NCI-H1694 (cell line): Measurements from ENCODE around the gene VPS26B.
"Not testable (repeated sequence)": the region's sequence is repeated elsewhere in the genome, so short reads cannot be mapped to it uniquely, and the experiment has no call there.

Source experiments
- DNase-seq: peaks from one replicate; lab custom pipeline; 2025; lab: John Stamatoyannopoulos, UW

VPS26B gene

DNA sequence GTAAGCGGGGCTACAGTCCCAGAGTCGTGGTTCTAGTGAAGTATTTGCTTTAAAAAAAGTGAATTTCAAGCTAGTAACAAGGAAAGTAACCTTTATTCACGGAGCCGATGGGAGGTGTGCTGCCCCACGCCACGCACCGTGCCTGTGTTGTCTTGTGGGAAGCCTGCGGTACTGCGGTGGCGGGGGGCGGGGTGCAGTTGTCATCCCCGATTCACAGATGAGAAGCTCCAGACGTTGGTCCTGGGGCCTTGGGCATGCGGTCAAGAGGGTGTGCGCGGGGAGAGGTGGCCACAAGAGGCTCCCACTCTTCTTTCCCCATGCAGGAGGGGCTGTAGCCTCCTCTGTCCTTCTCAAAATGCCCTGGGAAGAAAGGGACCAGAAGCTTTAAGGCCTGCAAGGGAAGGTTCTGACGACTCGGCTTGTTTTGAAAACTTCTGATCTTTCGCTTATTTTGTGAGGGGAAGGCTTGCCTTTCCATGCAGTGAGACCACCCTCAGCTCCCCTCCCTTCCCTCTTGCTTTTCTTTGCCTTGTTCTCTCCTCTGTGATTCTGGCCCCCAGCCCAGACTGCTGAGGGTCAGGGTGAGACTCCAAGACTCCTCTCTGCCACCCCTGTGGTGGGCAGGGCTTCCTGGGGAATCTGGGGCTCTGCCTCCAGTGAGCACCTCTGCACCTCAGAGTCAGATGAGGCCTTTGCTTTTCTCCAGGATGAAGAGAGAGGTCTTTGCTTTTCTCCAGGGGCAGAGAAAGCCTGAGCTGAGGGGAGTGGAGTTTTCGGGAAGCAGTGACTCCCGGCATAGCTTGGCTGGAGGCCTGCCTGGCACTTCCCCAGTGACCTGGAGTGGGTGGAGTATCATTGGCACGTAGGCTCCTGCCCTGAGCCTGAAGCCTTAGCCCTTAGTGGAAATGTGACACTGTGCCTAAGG lies 57.9 kb downstream of the VPS26B start:
- no peak for DNase-seq

GRCh38 chr11:134283461-134284230 lies 59.2 kb downstream of the VPS26B start:
- DNase-seq: no peak

- not testable (repeated sequence) for DNase-seq
Measured at GRCh38 chr11:134284349-134284748, 59.9 kb downstream of the VPS26B start.

- no peak for DNase-seq
Measured at GRCh38 chr11:134287561-134287960, 63.1 kb downstream of the VPS26B start.

DNA sequence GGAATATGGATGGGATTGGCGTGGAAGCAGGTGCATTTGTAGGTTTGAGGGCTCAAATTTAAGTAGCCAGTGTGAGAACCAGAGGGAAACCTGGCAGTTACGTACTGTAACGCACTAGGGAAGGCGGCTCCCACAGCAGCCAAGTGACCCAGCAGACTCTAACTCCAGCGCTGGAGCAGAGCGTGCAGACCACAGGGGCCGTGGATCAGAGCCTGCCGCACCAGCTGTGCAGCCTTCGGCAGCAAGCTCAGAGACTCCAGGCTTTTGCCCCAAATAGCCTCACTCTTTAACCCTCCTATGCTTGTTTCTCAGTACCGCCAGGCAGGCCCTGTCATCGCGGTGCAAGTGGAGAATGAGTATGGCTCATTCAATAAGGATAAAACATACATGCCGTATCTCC lies 64.0 kb downstream of the VPS26B start:
- DNase-seq: no peak

- no peak for DNase-seq
Measured at GRCh38 chr11:134289167-134289566, 64.7 kb downstream of the VPS26B start.

DNA sequence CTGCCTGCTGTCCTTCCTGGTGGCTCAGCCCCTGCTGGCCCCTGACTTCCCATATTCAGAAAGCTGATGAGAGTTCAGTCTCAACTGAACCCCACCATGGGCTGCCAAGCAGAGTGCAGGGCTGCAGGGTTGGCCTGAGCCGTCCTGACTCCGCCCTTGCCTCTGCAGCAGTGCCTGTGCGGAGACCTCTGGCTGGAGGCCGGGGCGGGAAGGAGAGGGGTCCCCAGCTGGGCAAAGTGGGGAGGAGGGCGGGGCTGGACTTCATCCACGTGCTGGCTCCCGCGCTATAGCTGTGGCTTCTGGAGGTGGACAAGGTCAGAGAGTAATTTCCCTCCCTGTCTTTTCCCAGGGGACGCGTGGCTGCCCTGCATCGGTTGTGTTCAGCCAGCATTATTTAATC lies 65.3 kb downstream of the VPS26B start:
- no peak for DNase-seq

DNA sequence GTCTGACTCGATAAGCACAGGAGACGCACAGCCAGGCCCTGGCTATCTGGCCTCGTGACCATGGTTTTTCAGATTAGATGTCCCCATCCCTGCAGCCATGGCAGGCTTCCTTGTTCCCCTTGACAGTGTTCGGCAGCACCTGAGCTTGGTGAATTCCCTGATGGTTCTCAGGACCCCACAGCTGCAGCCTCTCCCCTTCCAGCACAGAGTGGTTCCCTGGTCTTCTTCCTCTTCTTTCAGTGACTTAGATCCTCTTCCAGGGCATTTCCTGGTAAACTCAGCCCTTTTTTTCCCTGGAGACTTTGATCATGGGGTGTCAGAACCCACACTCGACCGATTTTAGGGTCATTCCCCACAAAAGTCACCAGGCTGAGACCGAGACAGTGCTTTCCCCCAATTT lies 66.2 kb downstream of the VPS26B start:
- DNase-seq: no peak

DNA sequence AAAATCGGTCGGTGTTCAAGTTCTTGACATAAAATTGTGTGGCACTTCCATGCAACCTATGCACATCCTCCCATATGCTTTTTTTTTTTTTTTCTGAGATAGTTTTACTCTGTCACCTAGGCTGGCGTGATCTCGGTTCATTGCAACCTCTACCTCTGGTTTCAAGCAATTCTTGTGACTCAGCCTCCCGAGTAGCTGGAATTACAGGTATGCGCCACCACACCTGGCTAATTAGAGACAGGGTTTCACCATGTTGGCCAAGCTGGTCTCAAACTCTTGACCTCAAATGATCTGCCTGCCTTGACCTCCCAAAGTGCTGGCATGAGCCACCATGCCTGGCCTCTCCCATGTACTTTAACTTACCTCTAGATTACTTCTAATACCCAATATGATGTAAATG lies 66.7 kb downstream of the VPS26B start:
- no peak for DNase-seq

GRCh38 chr11:134292661-134293060 lies 68.2 kb downstream of the VPS26B start:
- no peak for DNase-seq

DNA sequence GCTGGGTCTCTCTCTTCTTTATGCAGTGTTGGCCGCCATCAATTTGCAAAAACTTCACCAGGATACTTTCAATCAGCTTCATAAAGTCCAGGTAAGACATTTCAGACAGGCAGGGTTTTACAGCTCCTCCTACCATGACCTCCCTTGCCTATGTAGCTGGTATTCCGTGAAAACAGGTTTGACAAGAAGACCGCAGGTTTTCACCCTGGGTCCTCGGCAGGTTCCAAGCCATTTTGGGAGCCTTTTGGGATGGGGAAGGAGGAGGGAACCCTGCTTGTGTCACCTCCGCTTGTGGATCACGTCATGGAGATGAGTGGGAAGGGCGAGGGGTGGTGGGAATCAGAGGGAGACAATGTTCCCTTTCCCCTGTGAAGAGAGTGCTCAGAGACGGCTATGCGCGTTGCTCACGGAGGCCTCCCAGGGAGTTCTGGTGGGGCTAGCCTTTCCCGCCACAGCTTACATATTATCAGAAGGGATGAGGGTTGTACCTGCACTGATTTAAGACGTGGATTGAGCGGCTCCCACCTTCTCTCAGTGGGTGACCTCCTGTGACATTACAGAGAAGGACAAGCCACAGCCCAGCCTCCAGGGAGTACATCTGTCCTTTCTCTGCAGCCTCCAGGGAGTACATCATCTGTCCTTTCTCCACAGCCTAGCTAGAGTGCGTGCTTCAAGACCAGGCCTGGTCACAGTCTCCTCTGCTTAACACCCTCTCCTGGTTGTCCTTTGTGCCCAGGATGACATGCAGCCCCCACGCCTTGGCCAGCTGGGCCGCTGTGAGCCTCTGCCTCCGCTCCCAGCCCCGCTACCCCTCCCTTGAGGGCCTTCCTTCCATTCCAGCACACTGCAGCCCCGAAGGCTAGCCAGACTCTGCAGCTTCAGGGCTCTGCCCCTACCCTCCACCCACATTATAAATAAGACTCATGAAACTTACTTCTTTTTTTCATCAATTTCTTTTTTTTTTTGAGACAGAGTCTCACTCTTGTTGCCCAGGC lies 68.9 kb downstream of the VPS26B start:
- DNase-seq: no peak

- DNase-seq: no peak
Measured at GRCh38 chr11:134294664-134295063, 70.2 kb downstream of the VPS26B start.
